ENCODE measurements around the gene DCBLD2.
"Not testable (repeated sequence)": the region's sequence is repeated elsewhere in the genome, so short reads cannot be mapped to it uniquely, and the experiment has no call there.

The DCBLD2 gene

GRCh38 chr3:98846101-98846500 lies 55.4 kb downstream of the DCBLD2 start:
- no peaks in the 10 kb centered on the region for H3K79me1 ChIP-seq (ENCODE audit: low read length)

DNA sequence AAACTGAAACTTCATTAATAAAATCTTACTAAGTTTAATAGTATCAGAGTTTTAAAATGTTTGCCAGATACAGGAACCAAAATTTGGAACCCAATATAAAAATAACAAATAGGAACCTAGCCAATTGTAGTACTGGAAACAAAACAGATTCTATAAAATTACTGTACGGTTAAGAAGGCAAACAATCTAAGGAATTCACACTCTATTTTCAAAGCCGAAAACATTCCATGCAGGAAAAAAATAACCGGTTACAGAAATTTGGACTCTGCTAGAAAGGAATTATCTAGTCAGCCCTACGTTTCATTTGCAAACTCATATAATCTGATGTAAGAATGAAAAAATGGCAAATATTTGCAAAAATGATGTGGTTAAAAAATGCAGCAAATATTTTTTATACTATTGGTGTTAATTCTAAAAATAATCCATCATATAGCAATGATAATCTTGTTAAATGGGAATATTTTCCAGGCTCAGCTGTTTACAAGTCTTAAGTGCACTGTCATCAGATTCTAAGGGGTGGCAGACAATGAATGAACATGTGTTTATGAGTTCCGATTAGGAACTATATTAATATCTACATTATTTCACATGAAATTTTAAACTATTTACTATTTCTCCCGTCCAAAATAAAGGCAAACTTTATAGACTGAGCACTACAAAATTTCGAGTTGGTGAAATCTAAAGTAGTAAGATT lies 58.1 kb downstream of the DCBLD2 start:
- Histone ChIP-seq H3K4ac (ENCODE audit: low read depth, low read length) (no peak overlapping the region), H3K18ac (ENCODE audit: low read length) (no peak overlapping the region), H3K4me2 (ENCODE audit: low read length) (no peak overlapping the region), H4K12ac (ENCODE audit: low read depth, low read length) (no peak overlapping the region), H3K4me1 (ENCODE audit: control insufficient read depth in 1 of 2, insufficient read depth in 2 of 2, low read length in 2 of 2) (no peaks in the 10 kb centered on the region), H3K36me3 (ENCODE audit: control insufficient read depth in 1 of 2, insufficient read depth in 2 of 2, low read length in 2 of 2) (peaks cover 0 to 2% of the 10 kb centered on the region in 2 experiments), H2BK5ac (ENCODE audit: low read depth, low read length, poor library complexity) (no peak overlapping the region), H3K14ac (ENCODE audit: low read length) (no peak overlapping the region), H4K8ac (ENCODE audit: low read depth, low read length) (no peak overlapping the region), H3K9me3 (ENCODE audit: insufficient read depth, low read depth, low read length) (no peaks in the 10 kb centered on the region), H3K23ac (ENCODE audit: low read length) (no peak overlapping the region), H3K79me2 (ENCODE audit: control insufficient read depth, insufficient read depth, low read length, poor library complexity) (no peaks in the 10 kb centered on the region), H3K79me1 (ENCODE audit: low read length) (no peaks in the 10 kb centered on the region), H2AK5ac (ENCODE audit: low read length) (no peak overlapping the region), H2BK120ac (ENCODE audit: insufficient read depth, low read length, poor library complexity) (no peak overlapping the region), H3K27ac (ENCODE audit: low read depth, low read length) (no peak overlapping the region), H3K4me3 (ENCODE audit: low read depth, low read length) (no peak overlapping the region), H3K27me3 (ENCODE audit: insufficient read depth, low read length) (no peaks in the 10 kb centered on the region), H2AFZ (ENCODE audit: insufficient read depth, low read length, poor library complexity) (no peak overlapping the region), H2BK12ac (ENCODE audit: low read length) (no peak overlapping the region), H4K91ac (ENCODE audit: low read depth, low read length) (no peak overlapping the region), H3K9ac (ENCODE audit: low read length) (no peak overlapping the region)
- DNase-seq, result peak in 1 of 2 donors; percentile 46
- no CpG with 5 or more reads among the region's 7 CpGs for WGBS (ENCODE audit: extremely low coverage, insufficient coverage, insufficient read length)

More at GRCh38 chr3:98846101-98846500, 55.4 kb downstream of the DCBLD2 start:
- H2BK5ac ChIP-seq (ENCODE audit: low read depth, low read length, poor library complexity), result no peak overlapping the region
- no peak overlapping the region for H4K12ac ChIP-seq (ENCODE audit: low read depth, low read length)
- H3K4me3 ChIP-seq (ENCODE audit: low read depth, low read length), result no peak overlapping the region
- no peak overlapping the region for H4K91ac ChIP-seq (ENCODE audit: low read depth, low read length)
- H3K4ac ChIP-seq (ENCODE audit: low read depth, low read length), result no peak overlapping the region
- no peak overlapping the region for H3K4me2 ChIP-seq (ENCODE audit: low read length)
- H2AK5ac ChIP-seq (ENCODE audit: low read length), result no peak overlapping the region
- no peaks in the 10 kb centered on the region for H3K4me1 ChIP-seq (ENCODE audit: control insufficient read depth in 1 of 2, insufficient read depth in 2 of 2, low read length in 2 of 2)
- no peaks in the 10 kb centered on the region for H3K79me2 ChIP-seq (ENCODE audit: control insufficient read depth, insufficient read depth, low read length, poor library complexity)
- H3K23ac ChIP-seq (ENCODE audit: low read length), result no peak overlapping the region
- no peak overlapping the region for H3K18ac ChIP-seq (ENCODE audit: low read length)
- DNase-seq, result no peak
- no peak overlapping the region for H2AFZ ChIP-seq (ENCODE audit: insufficient read depth, low read length, poor library complexity)
- no peak overlapping the region for H2BK120ac ChIP-seq (ENCODE audit: insufficient read depth, low read length, poor library complexity)
- H2BK12ac ChIP-seq (ENCODE audit: low read length), result no peak overlapping the region
- no peak overlapping the region for H3K27ac ChIP-seq (ENCODE audit: low read depth, low read length)
- H3K9me3 ChIP-seq (ENCODE audit: insufficient read depth, low read depth, low read length), result no peaks in the 10 kb centered on the region
- no peak overlapping the region for H4K8ac ChIP-seq (ENCODE audit: low read depth, low read length)
- H3K14ac ChIP-seq (ENCODE audit: low read length), result no peak overlapping the region
- H3K36me3 ChIP-seq (ENCODE audit: control insufficient read depth in 1 of 2, insufficient read depth in 2 of 2, low read length in 2 of 2), result no peaks in the 10 kb centered on the region
- no peaks in the 10 kb centered on the region for H3K27me3 ChIP-seq (ENCODE audit: insufficient read depth, low read length)
- H3K9ac ChIP-seq (ENCODE audit: low read length), result no peak overlapping the region

GRCh38 chr3:98839846-98840245 lies 61.6 kb downstream of the DCBLD2 start:
- no peak overlapping the region for H3K14ac ChIP-seq (ENCODE audit: low read length)
- no peak overlapping the region for H2BK12ac ChIP-seq (ENCODE audit: low read length)
- no peak overlapping the region for H3K4me2 ChIP-seq (ENCODE audit: low read length)
- H4K8ac ChIP-seq (ENCODE audit: low read depth, low read length), result no peak overlapping the region
- no peak overlapping the region for H3K18ac ChIP-seq (ENCODE audit: low read length)
- no peak overlapping the region for H2BK120ac ChIP-seq (ENCODE audit: insufficient read depth, low read length, poor library complexity)
- H3K4me3 ChIP-seq (ENCODE audit: low read depth, low read length), result no peak overlapping the region
- no peak overlapping the region for H3K4ac ChIP-seq (ENCODE audit: low read depth, low read length)
- H3K4me1 ChIP-seq (ENCODE audit: control insufficient read depth in 1 of 2, insufficient read depth in 2 of 2, low read length in 2 of 2), result no peaks in the 10 kb centered on the region
- no peak overlapping the region for H3K23ac ChIP-seq (ENCODE audit: low read length)
- H3K9me3 ChIP-seq (ENCODE audit: insufficient read depth, low read depth, low read length), result no peaks in the 10 kb centered on the region
- no peaks in the 10 kb centered on the region for H3K27me3 ChIP-seq (ENCODE audit: insufficient read depth, low read length)
- no peak overlapping the region for H2BK5ac ChIP-seq (ENCODE audit: low read depth, low read length, poor library complexity)
- no CpG with 5 or more reads among the region's 3 CpGs for WGBS (ENCODE audit: extremely low coverage, insufficient coverage, insufficient read length)
- no peak overlapping the region for H3K27ac ChIP-seq (ENCODE audit: low read depth, low read length)
- no peak overlapping the region for H2AFZ ChIP-seq (ENCODE audit: insufficient read depth, low read length, poor library complexity)
- no peaks in the 10 kb centered on the region for H3K79me2 ChIP-seq (ENCODE audit: control insufficient read depth, insufficient read depth, low read length, poor library complexity)
- H3K9ac ChIP-seq (ENCODE audit: low read length), result no peak overlapping the region
- no peak overlapping the region for H4K91ac ChIP-seq (ENCODE audit: low read depth, low read length)
- no peak overlapping the region for H4K12ac ChIP-seq (ENCODE audit: low read depth, low read length)
- DNase-seq, result no peak
- no peak overlapping the region for H2AK5ac ChIP-seq (ENCODE audit: low read length)
- no peaks in the 10 kb centered on the region for H3K79me1 ChIP-seq (ENCODE audit: low read length)
- H3K36me3 ChIP-seq (ENCODE audit: control insufficient read depth in 1 of 2, insufficient read depth in 2 of 2, low read length in 2 of 2), result peaks cover 2 to 4% of the 10 kb centered on the region in 2 experiments

DNA sequence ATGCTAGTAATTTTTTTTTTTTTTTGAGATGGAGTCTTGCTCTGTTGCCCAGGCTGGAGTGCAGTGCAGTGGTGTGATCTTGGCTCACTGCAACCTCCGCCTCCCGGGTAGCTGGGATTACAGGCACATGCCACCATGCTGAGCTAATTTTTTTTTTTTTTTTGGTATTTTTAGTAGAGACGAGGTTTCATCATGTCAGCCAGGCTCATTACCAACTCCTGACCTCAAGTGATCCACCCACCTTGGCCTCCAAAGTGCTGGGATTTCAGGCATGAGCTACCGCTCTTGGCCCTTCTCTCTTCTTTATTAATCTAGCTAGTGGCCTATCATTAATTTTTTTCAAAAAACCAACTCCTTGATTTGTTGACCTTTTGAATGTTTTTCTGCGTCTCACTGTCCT lies 70.4 kb downstream of the DCBLD2 start:
- H3K9me3 ChIP-seq (ENCODE audit: insufficient read depth, low read depth, low read length); H3K4me2 ChIP-seq (ENCODE audit: low read length); H3K14ac ChIP-seq (ENCODE audit: low read length); H3K4ac ChIP-seq (ENCODE audit: low read depth, low read length); H3K4me1 ChIP-seq (ENCODE audit: control insufficient read depth in 1 of 2, insufficient read depth in 2 of 2, low read length in 2 of 2); H3K79me2 ChIP-seq (ENCODE audit: control insufficient read depth, insufficient read depth, low read length, poor library complexity); H2AFZ ChIP-seq (ENCODE audit: insufficient read depth, low read length, poor library complexity); H4K91ac ChIP-seq (ENCODE audit: low read depth, low read length); H3K36me3 ChIP-seq (ENCODE audit: control insufficient read depth in 1 of 2, insufficient read depth in 2 of 2, low read length in 2 of 2); H3K27ac ChIP-seq (ENCODE audit: low read depth, low read length); H3K18ac ChIP-seq (ENCODE audit: low read length); H2BK120ac ChIP-seq (ENCODE audit: insufficient read depth, low read length, poor library complexity); DNase-seq; H4K8ac ChIP-seq (ENCODE audit: low read depth, low read length); H4K12ac ChIP-seq (ENCODE audit: low read depth, low read length); H3K4me3 ChIP-seq (ENCODE audit: low read depth, low read length); H3K79me1 ChIP-seq (ENCODE audit: low read length); H3K27me3 ChIP-seq (ENCODE audit: insufficient read depth, low read length); H2AK5ac ChIP-seq (ENCODE audit: low read length); H3K23ac ChIP-seq (ENCODE audit: low read length); H2BK5ac ChIP-seq (ENCODE audit: low read depth, low read length, poor library complexity); H2BK12ac ChIP-seq (ENCODE audit: low read length); H3K9ac ChIP-seq (ENCODE audit: low read length): not testable (repeated sequence)
- WGBS (ENCODE audit: extremely low coverage, insufficient coverage, insufficient read length), result no CpG with 5 or more reads among the region's 5 CpGs

Data from trophoblast cell (in vitro differentiated cells and primary cell).